ENCODE results near the gene SPEG. TPM values are rescaled to one million over a fixed set of nuclear protein-coding genes. Genes with fewer than 3 reads are reported as not detected.

Gene SPEG
- total RNA-seq, 6 experiments from 2014 or later = 0.24 to 1.5 (median 0.48) TPM

DNA sequence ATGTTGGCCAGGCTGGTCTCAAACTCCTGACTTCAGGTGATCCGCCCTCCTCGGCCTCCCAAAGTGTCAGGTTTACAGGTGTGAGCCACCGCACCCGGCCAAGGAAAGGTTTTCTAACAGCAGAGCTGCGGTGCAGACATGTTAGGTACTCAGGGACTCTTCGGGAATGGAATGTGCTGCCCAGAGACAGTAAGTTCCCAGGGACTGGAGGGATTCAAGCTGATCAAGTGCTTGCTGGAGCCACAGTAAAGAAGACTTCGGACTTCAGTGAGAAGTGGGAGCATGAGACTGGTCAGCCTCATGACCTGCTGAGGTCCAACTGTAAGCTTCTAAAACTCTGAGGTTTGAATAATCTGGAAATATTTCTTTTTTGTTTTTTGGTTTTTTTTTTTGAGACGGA, 24.3 kb upstream of the SPEG start:
- Histone ChIP-seq H3K27ac (no peak overlapping the region), H3K4me1 (no peaks in the 10 kb centered on the region), H3K4me3 (no peak overlapping the region), H3K36me3 (no peaks in the 10 kb centered on the region), H3K27me3 (no peaks in the 10 kb centered on the region), H3K9me3 (no peaks in the 10 kb centered on the region)
- ATAC-seq (no peak), DNase-seq (no peak)
- TF ChIP-seq POLR2A (IDR thresholded peaks at IDR 0.05) (no peak), CTCF (IDR thresholded peaks at IDR 0.05) (no peak)
- 100% methylated on average over 1 of the region's 8 CpGs for WGBS (ENCODE audit: insufficient coverage, low coverage, low lambda C conversion rate, missing lambda C conversion rate)
- intact Hi-C loops (cut with DNase I) = no loop called here

DNA sequence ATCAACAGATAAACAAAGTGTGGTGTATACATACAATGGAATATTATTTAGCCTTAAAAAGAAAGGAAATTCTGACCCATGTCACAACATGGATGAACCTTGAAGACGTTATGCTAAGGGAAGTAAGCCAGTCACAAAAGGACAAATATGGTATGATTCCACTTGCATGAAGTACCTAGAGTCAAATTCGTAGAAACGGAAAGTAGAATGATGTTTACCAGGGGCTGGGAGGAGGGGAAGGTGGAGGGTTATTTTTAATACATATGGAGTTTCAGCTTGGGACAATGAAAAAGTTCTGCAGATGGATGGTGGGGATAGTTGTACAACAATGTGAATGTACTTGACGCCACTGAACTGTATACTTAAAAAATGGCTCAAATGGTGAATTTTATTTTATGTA, 19.8 kb upstream of the SPEG start:
- H3K27ac ChIP-seq = no peak overlapping the region
- ATAC-seq = no peak
- no peaks in the 10 kb centered on the region for H3K9me3 ChIP-seq
- no peaks in the 10 kb centered on the region for H3K4me1 ChIP-seq
- no peak overlapping the region for H3K4me3 ChIP-seq
- WGBS (ENCODE audit: insufficient coverage, low coverage, low lambda C conversion rate, missing lambda C conversion rate) = 68% methylated on average over 4 of the region's 4 CpGs
- H3K36me3 ChIP-seq = no peaks in the 10 kb centered on the region
- DNase-seq = no peak
- intact Hi-C loops (cut with DNase I) = no loop called here
- H3K27me3 ChIP-seq = peaks cover 0 to 12% of the 10 kb centered on the region in 2 donors
- no peak for TF ChIP-seq CTCF (IDR thresholded peaks at IDR 0.05)
- no peak for TF ChIP-seq POLR2A (IDR thresholded peaks at IDR 0.05)

DNA sequence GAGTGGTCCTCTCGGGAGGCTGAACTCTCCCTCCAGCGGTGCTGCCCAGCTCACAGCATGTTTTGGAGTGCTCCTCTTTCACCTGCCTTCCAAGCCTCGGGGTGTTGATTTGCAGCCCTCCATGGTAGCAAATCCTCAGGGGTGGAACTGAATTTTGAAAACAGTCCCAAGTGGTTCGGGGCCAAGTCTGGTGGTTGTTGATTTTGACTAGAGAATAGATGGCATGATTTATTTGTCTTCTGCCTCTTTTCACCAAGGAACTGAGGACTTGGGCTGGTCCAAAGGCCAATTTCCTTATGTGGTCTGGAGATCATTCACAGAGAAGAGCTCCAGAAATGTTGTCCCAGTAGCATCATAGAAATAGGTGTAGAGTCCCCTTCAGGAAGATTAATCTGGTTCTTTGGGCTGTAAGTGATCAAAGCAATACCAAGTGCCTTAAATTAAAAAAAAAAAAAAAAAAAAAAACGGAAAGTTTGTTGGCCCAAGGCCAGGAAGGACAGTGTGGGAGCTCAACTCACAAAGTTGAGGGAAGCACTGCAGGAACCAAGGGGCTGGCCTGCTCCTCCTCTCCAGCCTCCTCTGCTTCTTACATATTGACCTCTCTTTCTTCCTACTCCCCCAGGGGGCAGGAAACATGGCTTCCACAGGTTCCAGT, 18.9 kb upstream of the SPEG start:
- H3K36me3 ChIP-seq = no peaks in the 10 kb centered on the region
- H3K27me3 ChIP-seq = peaks cover 0 to 12% of the 10 kb centered on the region in 2 donors
- intact Hi-C loops (cut with DNase I) = no loop called here
- no peaks in the 10 kb centered on the region for H3K4me1 ChIP-seq
- no peaks in the 10 kb centered on the region for H3K9me3 ChIP-seq
- H3K4me3 ChIP-seq = no peak overlapping the region
- DNase-seq (no peak), ATAC-seq (no peak)
- H3K27ac ChIP-seq = no peak overlapping the region
- 51% methylated on average over 5 of the region's 5 CpGs for WGBS (ENCODE audit: insufficient coverage, low coverage, low lambda C conversion rate, missing lambda C conversion rate)
- no peak for TF ChIP-seq POLR2A (IDR thresholded peaks at IDR 0.05)
- no peak for TF ChIP-seq CTCF (IDR thresholded peaks at IDR 0.05)

DNA sequence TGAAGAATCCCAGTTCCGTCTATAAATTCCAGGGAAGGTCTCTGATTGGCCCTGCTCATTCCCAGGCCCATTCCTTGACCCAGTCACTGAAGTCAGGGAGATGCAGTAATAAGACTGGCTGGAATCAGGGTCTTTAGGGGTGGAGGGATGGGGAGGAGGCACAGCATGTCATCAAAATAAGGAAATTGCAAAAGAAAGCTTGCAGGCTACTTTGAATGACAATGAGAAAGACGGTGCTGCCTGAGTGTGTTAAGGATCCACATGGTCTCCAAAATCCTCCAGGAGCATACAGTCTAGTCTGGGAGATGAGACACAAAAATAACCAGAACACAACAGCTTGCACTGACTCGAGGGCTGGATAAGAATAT, 18.4 kb upstream of the SPEG start:
- ATAC-seq = no peak
- no peak for DNase-seq
- H3K27ac ChIP-seq = no peak overlapping the region
- WGBS (ENCODE audit: insufficient coverage, low coverage, low lambda C conversion rate, missing lambda C conversion rate) = 30% methylated on average over 3 of the region's 3 CpGs
- no peaks in the 10 kb centered on the region for H3K36me3 ChIP-seq
- peaks cover 0 to 12% of the 10 kb centered on the region in 2 donors for H3K27me3 ChIP-seq
- H3K4me1 ChIP-seq = no peaks in the 10 kb centered on the region
- intact Hi-C loops (cut with DNase I) = no loop called here
- no peaks in the 10 kb centered on the region for H3K9me3 ChIP-seq
- no peak overlapping the region for H3K4me3 ChIP-seq
- TF ChIP-seq CTCF (IDR thresholded peaks at IDR 0.05) (no peak), POLR2A (IDR thresholded peaks at IDR 0.05) (no peak)

DNA sequence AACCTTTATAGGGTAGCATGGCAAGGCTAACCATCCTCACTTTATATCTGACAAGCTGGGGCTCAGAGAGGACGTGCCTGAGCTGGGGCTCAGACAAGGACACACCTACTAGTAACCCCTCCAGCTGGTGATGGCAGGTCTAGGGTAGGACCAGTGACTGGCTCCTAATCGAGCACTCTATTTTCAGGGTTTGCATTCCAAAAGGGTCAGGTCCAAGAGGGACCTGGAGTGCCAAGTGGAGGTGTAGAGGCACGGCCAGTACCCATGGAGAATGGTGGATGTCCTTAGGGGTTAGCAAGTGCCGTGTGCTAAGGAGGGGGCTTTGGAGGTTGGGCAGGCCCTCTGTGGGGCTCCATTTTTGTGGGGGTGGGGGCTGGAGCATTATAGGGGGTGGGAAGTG, 17.7 kb upstream of the SPEG start:
- Histone ChIP-seq H3K27me3 (peaks cover 0 to 12% of the 10 kb centered on the region in 2 donors), H3K9me3 (no peaks in the 10 kb centered on the region), H3K4me1 (no peaks in the 10 kb centered on the region), H3K36me3 (no peaks in the 10 kb centered on the region), H3K4me3 (no peak overlapping the region), H3K27ac (no peak overlapping the region)
- no peak for TF ChIP-seq POLR2A (IDR thresholded peaks at IDR 0.05)
- no peak for TF ChIP-seq CTCF (IDR thresholded peaks at IDR 0.05)
- DNase-seq (no peak), ATAC-seq (no peak)
- intact Hi-C loops (cut with DNase I) = no loop called here
- WGBS (ENCODE audit: insufficient coverage, low coverage, low lambda C conversion rate, missing lambda C conversion rate) = no CpG with 5 or more reads among the region's 4 CpGs

Measured in right lobe of liver (tissue), 6 donors.